22Rv1 (cell line): ENCODE data around the gene ITGB1BP1.

Experiments used
- ZFX ChIP-seq: fragments of 450-650 bp; IDR thresholded peaks from 2 replicates; pipeline ENCODE4 v1.6.1; 2017; ENCODE audit warnings: antibody characterized with exemption, borderline replicate concordance
- TF ChIP-seq, protein P1 (sequence below): fragments of 450-650 bp; IDR thresholded peaks from 2 replicates; pipeline ENCODE4 v1.5.1; 2017; ENCODE audit warnings: mild to moderate bottlenecking

- TF ChIP-seq, protein P1, sequence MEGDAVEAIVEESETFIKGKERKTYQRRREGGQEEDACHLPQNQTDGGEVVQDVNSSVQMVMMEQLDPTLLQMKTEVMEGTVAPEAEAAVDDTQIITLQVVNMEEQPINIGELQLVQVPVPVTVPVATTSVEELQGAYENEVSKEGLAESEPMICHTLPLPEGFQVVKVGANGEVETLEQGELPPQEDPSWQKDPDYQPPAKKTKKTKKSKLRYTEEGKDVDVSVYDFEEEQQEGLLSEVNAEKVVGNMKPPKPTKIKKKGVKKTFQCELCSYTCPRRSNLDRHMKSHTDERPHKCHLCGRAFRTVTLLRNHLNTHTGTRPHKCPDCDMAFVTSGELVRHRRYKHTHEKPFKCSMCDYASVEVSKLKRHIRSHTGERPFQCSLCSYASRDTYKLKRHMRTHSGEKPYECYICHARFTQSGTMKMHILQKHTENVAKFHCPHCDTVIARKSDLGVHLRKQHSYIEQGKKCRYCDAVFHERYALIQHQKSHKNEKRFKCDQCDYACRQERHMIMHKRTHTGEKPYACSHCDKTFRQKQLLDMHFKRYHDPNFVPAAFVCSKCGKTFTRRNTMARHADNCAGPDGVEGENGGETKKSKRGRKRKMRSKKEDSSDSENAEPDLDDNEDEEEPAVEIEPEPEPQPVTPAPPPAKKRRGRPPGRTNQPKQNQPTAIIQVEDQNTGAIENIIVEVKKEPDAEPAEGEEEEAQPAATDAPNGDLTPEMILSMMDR, result no peak
- no peak for TF ChIP-seq ZFX
Measured at GRCh38 chr2:9370746-9371145, 52.6 kb downstream of the ITGB1BP1 start.
